LNCAP (cell line): Measurements from ENCODE around the gene MYH16.

Experiments used
- TF ChIP-seq, protein P1 (sequence below): fragments of 450-650 bp; IDR thresholded peaks from 2 replicates; pipeline ENCODE4 v1.5.1; 2017; ENCODE audit warnings: mild to moderate bottlenecking

Gene MYH16

DNA sequence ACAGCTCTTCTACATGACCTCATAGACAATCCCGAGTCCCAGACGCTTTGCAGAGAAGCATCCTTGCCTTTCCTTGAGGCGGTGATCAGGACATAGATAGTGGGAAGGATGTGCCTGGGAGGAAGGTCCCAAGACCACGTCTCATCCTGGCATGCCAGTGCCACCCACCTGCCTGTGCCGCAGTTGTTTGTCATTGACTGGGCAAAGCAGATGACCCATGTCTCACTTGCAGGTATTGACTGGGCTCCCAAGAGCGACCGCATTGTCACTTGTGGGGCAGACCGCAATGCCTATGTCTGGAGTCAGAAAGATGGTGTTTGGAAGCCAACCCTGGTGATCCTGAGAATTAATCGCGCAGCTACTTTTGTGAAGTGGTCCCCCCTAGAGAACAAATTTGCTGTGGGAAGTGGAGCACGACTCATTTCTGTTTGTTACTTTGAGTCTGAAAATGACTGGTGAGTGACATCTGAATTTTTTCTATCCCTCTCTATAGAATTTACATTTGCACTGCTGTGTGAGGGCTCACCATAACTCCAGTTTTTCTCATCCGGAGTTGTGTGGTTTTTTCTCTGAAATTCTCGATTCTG lies 71.5 kb downstream of the MYH16 start:
- TF ChIP-seq, protein P1, sequence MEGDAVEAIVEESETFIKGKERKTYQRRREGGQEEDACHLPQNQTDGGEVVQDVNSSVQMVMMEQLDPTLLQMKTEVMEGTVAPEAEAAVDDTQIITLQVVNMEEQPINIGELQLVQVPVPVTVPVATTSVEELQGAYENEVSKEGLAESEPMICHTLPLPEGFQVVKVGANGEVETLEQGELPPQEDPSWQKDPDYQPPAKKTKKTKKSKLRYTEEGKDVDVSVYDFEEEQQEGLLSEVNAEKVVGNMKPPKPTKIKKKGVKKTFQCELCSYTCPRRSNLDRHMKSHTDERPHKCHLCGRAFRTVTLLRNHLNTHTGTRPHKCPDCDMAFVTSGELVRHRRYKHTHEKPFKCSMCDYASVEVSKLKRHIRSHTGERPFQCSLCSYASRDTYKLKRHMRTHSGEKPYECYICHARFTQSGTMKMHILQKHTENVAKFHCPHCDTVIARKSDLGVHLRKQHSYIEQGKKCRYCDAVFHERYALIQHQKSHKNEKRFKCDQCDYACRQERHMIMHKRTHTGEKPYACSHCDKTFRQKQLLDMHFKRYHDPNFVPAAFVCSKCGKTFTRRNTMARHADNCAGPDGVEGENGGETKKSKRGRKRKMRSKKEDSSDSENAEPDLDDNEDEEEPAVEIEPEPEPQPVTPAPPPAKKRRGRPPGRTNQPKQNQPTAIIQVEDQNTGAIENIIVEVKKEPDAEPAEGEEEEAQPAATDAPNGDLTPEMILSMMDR, result no peak

DNA sequence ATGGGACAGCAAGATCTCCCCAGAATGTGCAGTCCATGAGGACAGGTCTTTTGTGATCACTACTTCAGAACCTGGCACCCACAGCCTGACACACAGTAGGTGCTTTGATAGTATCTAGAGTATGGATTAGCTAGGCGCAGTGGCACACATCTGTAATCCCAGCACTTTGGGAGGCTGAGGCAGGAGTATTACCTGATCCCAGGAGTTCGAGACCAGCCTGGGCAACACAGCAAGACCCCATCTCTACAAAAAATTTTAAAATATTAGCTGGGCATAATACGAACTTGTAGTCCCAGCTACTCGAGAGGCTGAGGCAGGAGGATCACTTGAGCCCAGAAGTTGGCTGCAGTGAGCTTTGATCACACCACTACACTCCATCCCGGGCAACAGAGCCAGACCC lies 79.6 kb downstream of the MYH16 start:
- TF ChIP-seq, protein P1, result no peak

DNA sequence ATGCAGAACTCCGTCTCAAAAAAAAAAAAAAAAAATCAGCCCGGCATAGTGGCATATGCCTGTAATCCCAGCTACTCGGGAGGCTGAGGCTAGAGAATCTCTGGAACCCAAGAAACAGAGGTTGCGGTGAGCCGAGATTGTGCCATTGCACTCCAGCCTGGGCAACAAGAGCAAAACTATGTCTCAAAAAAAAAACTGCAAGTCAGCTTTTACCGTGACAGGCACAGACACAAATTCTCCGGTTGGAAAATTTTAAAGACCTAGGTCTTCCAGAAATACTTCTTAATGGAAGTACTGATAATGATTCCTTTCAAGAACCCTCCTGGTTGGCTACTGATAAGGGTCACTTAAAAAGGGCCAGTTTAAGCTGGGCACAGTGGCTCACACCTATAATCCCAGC lies 82.5 kb downstream of the MYH16 start:
- TF ChIP-seq, protein P1, result no peak

DNA sequence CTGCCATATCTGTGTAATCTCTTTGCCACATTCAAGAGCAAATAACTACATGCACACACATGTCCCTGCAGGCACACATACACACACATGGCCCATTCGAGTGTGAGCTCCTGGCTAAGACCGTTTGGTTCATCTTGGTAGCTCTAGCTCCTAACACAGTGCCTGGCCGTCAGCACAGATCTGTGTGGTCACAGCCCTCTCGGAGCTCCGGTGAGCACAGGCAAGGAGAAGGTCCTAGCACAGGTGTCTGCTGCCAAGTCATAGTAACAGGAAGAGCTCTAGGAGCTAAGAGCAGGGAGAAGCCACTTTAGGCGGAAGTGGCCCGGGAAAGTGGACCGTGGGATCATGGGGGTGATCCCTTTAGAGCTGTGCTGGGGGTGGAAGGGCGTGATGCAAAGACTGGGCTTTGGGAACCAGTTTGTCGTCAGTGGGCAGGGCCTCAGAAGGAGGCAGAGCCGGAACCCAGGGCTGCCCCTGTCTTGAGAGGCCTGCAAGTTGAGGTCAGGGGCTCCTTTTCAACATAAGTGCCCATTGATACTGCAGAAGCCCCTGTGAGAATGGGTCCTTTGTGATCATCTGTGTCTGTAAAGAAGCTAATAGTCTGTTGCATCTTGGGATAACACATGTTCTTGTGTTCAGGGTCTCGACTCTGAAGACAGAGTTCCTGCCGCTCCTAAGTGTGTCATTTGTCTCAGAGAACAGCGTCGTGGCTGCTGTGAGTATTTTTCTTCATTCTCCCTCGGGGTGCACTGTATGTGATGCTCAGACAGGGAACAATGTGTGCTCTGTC lies 85.3 kb downstream of the MYH16 start:
- TF ChIP-seq, protein P1, result no peak

DNA sequence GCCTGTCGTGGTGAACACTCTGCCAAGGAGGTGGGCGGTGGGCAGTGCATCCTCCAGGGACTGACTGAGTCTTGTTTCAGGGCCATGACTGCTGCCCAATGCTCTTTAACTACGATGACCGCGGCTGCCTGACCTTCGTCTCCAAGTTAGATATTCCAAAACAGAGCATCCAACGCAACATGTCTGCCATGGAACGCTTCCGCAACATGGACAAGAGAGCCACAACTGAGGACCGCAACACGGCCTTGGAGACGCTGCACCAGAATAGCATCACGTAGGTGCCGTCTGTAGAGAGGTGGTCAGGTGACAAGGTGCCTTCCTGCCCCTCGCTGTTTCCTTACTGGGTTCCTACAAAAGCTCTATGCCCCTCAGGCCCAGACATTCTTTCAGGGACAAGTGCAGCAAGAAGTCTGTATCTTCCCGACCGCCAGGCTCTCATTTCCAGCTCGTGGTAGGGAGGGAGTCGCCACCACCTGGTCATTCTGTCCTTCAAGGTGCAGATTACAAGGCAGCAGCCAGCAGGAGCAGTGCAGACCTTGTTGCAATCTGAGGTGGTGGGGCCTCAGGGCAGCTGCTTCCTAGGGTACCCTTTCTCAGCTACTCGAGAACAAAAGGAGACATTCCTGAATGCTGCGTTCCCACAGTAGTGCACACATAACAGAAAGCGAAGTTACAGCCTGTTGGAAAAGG lies 87.0 kb downstream of the MYH16 start:
- TF ChIP-seq, protein P1, result no peak
